ENCODE results near the gene CAB39L. TPM values are rescaled to one million over a fixed set of nuclear protein-coding genes. Genes with fewer than 3 reads are reported as not detected.

CAB39L gene
- total RNA-seq, 4 donors from 2014 or later = 51.7 to 72.9 (median 62.1) TPM

GRCh38 chr13:49259586-49259985 lies 184.3 kb downstream of the CAB39L start:
- no peak for TF ChIP-seq CTCF (IDR thresholded peaks at IDR 0.05; ENCODE audit: low read depth)

Other genes with a start within 250 kb of the CAB39L start
- gene MLNR, start 223.7 kb downstream of the CAB39L start, total RNA-seq = not detected
- gene CDADC1, start 196.1 kb downstream of the CAB39L start, total RNA-seq = 10 to 100 TPM in 2 of 4 donors, 1 to 10 TPM in 2; 7.0 to 11.2 (median 9.5) TPM
- gene SETDB2, start 210 bp upstream of the CAB39L start, total RNA-seq = 10 to 100 TPM; 10.3 to 18.2 (median 14.5) TPM
- gene PHF11, start 51.9 kb upstream of the CAB39L start, total RNA-seq = 10 to 100 TPM; 37.7 to 67.2 (median 47.5) TPM
- 10 to 100 TPM; 13.4 to 14.1 (median 13.9) TPM for gene RCBTB1, start 141.5 kb upstream of the CAB39L start, total RNA-seq
- gene ARL11, start 184.4 kb upstream of the CAB39L start, total RNA-seq = 1 to 10 TPM in 3 of 4 donors, not detected in 1; 1.5 to 6.1 (median 2.8) TPM
- gene EBPL, start 247.4 kb upstream of the CAB39L start, total RNA-seq = 10 to 100 TPM; 23.8 to 67.5 (median 31.5) TPM